Non-pigmented ciliary epithelial cell (primary cell): ENCODE data around the gene SNX5.

Experiments used
- DNase-seq: peaks from one replicate; pipeline ENCODE4 v3.0.0-alpha.2; 2010; ENCODE audit warnings: low read depth

The SNX5 gene

GRCh38 chr20:17940224-17940971 lies 28.2 kb downstream of the SNX5 start:
- DNase-seq = no peak

GRCh38 chr20:17939622-17940223 lies 28.9 kb downstream of the SNX5 start:
- DNase-seq = no peak

- no peak for DNase-seq
Measured at GRCh38 chr20:17938871-17939619, 29.5 kb downstream of the SNX5 start.

- DNase-seq = no peak
Measured at GRCh38 chr20:17936761-17937732, 31.5 kb downstream of the SNX5 start.

- DNase-seq = no peak
Measured at GRCh38 chr20:17936286-17936760, 32.3 kb downstream of the SNX5 start.

- DNase-seq = no peak
Measured at GRCh38 chr20:17935761-17936160, 32.8 kb downstream of the SNX5 start.

- no peak for DNase-seq
Measured at GRCh38 chr20:17935186-17935585, 33.4 kb downstream of the SNX5 start.

- DNase-seq = no peak
Measured at GRCh38 chr20:17934141-17934862, 34.3 kb downstream of the SNX5 start.

- no peak for DNase-seq
Measured at GRCh38 chr20:17933711-17934110, 34.9 kb downstream of the SNX5 start.

- DNase-seq = no peak
Measured at GRCh38 chr20:17933121-17933520, 35.5 kb downstream of the SNX5 start.

- DNase-seq = no peak
Measured at GRCh38 chr20:17932396-17932795, 36.2 kb downstream of the SNX5 start.

GRCh38 chr20:17931513-17931912 lies 37.1 kb downstream of the SNX5 start:
- DNase-seq = no peak

- DNase-seq = no peak
Measured at GRCh38 chr20:17928633-17929311, 39.8 kb downstream of the SNX5 start.

GRCh38 chr20:17928211-17928611 lies 40.4 kb downstream of the SNX5 start:
- no peak for DNase-seq

- DNase-seq = no peak
Measured at GRCh38 chr20:17925940-17926300, 42.7 kb downstream of the SNX5 start.

GRCh38 chr20:17925141-17925939 lies 43.3 kb downstream of the SNX5 start:
- no peak for DNase-seq

- DNase-seq = no peak
Measured at GRCh38 chr20:17921774-17922173, 46.8 kb downstream of the SNX5 start.

GRCh38 chr20:17919149-17919548 lies 49.4 kb downstream of the SNX5 start:
- no peak for DNase-seq

GRCh38 chr20:17917832-17918618 lies 50.6 kb downstream of the SNX5 start:
- no peak for DNase-seq
